ENCODE measurements around the gene PSMG1. TPM values are rescaled to one million over a fixed set of nuclear protein-coding genes. Genes with fewer than 3 reads are reported as not detected.

Gene PSMG1
- total and polyA plus RNA-seq, 2 of the 8 experiments (the other 6 are each of a cell fraction or from before 2014, with no cell fraction given), result 50.7 to 93.7 TPM

DNA sequence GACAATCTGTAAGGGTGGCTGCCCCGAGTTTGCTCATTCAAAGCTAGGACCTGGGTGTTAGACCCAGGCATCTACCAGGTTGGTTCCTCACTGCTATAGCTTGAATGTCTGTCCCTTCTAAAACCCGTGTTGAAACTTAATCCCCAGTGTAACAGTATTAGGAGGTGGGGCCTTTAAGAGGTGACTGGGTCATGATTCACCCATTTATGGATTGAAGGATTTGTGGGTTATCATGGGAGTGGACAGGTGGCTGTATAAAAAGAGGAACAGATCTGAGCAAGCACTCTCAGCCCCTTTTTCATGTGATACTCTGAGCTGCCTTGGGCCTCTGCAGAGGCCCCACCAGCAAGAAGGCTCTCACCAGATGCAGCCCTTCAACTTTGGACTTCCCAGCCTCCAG, 29.4 kb downstream of the PSMG1 start:
- H2BK120ac ChIP-seq (replicated peaks; ENCODE audit: low read depth, low read length), result no peak overlapping the region
- no peak overlapping the region for H4K5ac ChIP-seq (ENCODE audit: insufficient read length, low read depth, low read length)
- no peak overlapping the region for H3K23ac ChIP-seq (ENCODE audit: insufficient read length)
- H2BK20ac ChIP-seq (ENCODE audit: low read length), result no peak overlapping the region
- H4K20me1 ChIP-seq (replicated peaks in 1 of 2; ENCODE audit: control insufficient read depth in 1 of 2, insufficient read depth in 2 of 2, low read length in 2 of 2), result no peaks in the 10 kb centered on the region
- FAIRE-seq (no peak), DNase-seq (ENCODE audit: low read depth in 1 of 2, low spot score in 2 of 2) (no peak)
- H3K4me2 ChIP-seq (ENCODE audit: insufficient read depth in 1 of 2, low read depth in 2 of 2, low read length in 2 of 2), result no peak overlapping the region
- H2BK12ac ChIP-seq (ENCODE audit: low read depth, low read length), result no peak overlapping the region
- no peak overlapping the region for H3K56ac ChIP-seq (replicated peaks; ENCODE audit: insufficient read length, low read depth, low read length)
- H3K4me3 ChIP-seq (ENCODE audit: extremely low read depth in 1 of 4, insufficient read depth in 2 of 4, low read depth in 3 of 4, low read length in 4 of 4), result no peak overlapping the region
- ChIA-PET CTCF (ENCODE audit: partially characterized antibody) (interaction anchor here (0.7 to 1.2 kb wide), 8 partner anchors 10 to 729 kb away, joined by 3 to 5 read pairs (median 3); no protein-coding TSS in a partner anchor), POLR2A (ENCODE audit: partially characterized antibody) (interaction anchor here (1.5 kb wide), 1 partner anchor 24 kb away, joined by 3 read pairs; no protein-coding TSS in a partner anchor)
- no peaks in the 10 kb centered on the region for H3K4me1 ChIP-seq (replicated peaks in 1 of 4; ENCODE audit: control insufficient read depth in 3 of 4, insufficient read depth in 4 of 4, low read length in 3 of 4)
- no peaks in the 10 kb centered on the region for H3K23me2 ChIP-seq (ENCODE audit: low read depth, low read length)
- no peak overlapping the region for H4K8ac ChIP-seq (ENCODE audit: extremely low read depth, insufficient read depth, low read length)
- H3K9ac ChIP-seq (replicated peaks in 1 of 4; ENCODE audit: extremely low read depth in 1 of 4, low read depth in 3 of 4, low read length in 3 of 4), result no peak overlapping the region
- no peak overlapping the region for H2BK15ac ChIP-seq (ENCODE audit: low read length)
- no peak overlapping the region for H3K18ac ChIP-seq (ENCODE audit: extremely low read depth, low read length)
- no peak overlapping the region for H4K91ac ChIP-seq (replicated peaks; ENCODE audit: insufficient read length, low read length)
- no peaks in the 10 kb centered on the region for H3K79me1 ChIP-seq (ENCODE audit: low read depth, low read length)
- 83% methylated on average over 2 of the region's 2 CpGs; no CpG with 5 or more reads in 1 of the 2 experiments for WGBS, 2 experiments (ENCODE audit: extremely low coverage in 1 of 2, insufficient coverage in 1 of 2, insufficient read length in 1 of 2, insufficient replicate concordance in 2 of 2, low coverage in 1 of 2, low lambda C conversion rate in 2 of 2, missing lambda C conversion rate in 1 of 2)
- peaks cover 4 to 14% of the 10 kb centered on the region in 2 experiments; a peak in 2 of 4 replicates for H3K9me3 ChIP-seq (ENCODE audit: insufficient read depth in 2 of 2, low read depth in 1 of 2, low read length in 1 of 2)
- H3K79me2 ChIP-seq (ENCODE audit: control insufficient read depth in 1 of 2, insufficient read depth in 2 of 2, low read length in 2 of 2), result no peaks in the 10 kb centered on the region
- H3K14ac ChIP-seq (ENCODE audit: insufficient read length), result no peak overlapping the region
- H3K36me3 ChIP-seq (ENCODE audit: control insufficient read depth in 2 of 4, insufficient read depth in 4 of 4, low read length in 3 of 4), result no peaks in the 10 kb centered on the region
- no peak overlapping the region for H2AFZ ChIP-seq (ENCODE audit: low read length)
- no peaks in the 10 kb centered on the region for H3K27me3 ChIP-seq (replicated peaks in 1 of 4; ENCODE audit: control insufficient read depth in 3 of 4, extremely low read depth in 1 of 4, insufficient read depth in 3 of 4, low read length in 3 of 4)
- H3K4ac ChIP-seq (replicated peaks; ENCODE audit: insufficient read length, low read depth, low read length), result no peak overlapping the region
- H2AK5ac ChIP-seq (ENCODE audit: low read depth, low read length), result no peak overlapping the region
- no peak overlapping the region for H3K27ac ChIP-seq (ENCODE audit: low read depth, low read length)
- H2BK5ac ChIP-seq (ENCODE audit: low read depth, low read length), result no peak overlapping the region
- TF ChIP-seq PHF8 (conservative IDR thresholded peaks at IDR 0.05; ENCODE audit: low read depth, low read length), result no peak
- no peak for TF ChIP-seq EP300 (IDR thresholded peaks at IDR 0.05; ENCODE audit: borderline replicate concordance in 1 of 2, low read depth in 2 of 2, low read length in 2 of 2)
- no peak for TF ChIP-seq CREB1 (IDR thresholded peaks at IDR 0.05)
- TF ChIP-seq, protein P1, sequence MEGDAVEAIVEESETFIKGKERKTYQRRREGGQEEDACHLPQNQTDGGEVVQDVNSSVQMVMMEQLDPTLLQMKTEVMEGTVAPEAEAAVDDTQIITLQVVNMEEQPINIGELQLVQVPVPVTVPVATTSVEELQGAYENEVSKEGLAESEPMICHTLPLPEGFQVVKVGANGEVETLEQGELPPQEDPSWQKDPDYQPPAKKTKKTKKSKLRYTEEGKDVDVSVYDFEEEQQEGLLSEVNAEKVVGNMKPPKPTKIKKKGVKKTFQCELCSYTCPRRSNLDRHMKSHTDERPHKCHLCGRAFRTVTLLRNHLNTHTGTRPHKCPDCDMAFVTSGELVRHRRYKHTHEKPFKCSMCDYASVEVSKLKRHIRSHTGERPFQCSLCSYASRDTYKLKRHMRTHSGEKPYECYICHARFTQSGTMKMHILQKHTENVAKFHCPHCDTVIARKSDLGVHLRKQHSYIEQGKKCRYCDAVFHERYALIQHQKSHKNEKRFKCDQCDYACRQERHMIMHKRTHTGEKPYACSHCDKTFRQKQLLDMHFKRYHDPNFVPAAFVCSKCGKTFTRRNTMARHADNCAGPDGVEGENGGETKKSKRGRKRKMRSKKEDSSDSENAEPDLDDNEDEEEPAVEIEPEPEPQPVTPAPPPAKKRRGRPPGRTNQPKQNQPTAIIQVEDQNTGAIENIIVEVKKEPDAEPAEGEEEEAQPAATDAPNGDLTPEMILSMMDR (IDR thresholded peaks at IDR 0.05; ENCODE audit: control extremely low read depth in 1 of 3, insufficient read depth in 1 of 3, low read depth in 1 of 3, low read length in 3 of 3), result no peak
- no peak for TF ChIP-seq ATF3 (IDR thresholded peaks at IDR 0.05; ENCODE audit: insufficient read depth, low read depth, low read length)
- TF ChIP-seq RBBP5 (IDR thresholded peaks at IDR 0.05; ENCODE audit: borderline replicate concordance, low read depth, low read length), result no peak
- TF ChIP-seq KDM5A (IDR thresholded peaks at IDR 0.05; ENCODE audit: low read length), result no peak
- no peak for TF ChIP-seq TBP (IDR thresholded peaks at IDR 0.05; ENCODE audit: low read depth, low read length)
- no peak for TF ChIP-seq TAF7 (optimal IDR thresholded peaks at IDR 0.05; ENCODE audit: borderline replicate concordance, low read depth, low read length)

All from H1 (cell line).